ENCODE data around the gene THRB. TPM values are rescaled to one million over a fixed set of nuclear protein-coding genes. Genes with fewer than 3 reads are reported as not detected.

Gene THRB
- total RNA-seq, 1 donor from 2014 or later = 0.56 TPM

DNA sequence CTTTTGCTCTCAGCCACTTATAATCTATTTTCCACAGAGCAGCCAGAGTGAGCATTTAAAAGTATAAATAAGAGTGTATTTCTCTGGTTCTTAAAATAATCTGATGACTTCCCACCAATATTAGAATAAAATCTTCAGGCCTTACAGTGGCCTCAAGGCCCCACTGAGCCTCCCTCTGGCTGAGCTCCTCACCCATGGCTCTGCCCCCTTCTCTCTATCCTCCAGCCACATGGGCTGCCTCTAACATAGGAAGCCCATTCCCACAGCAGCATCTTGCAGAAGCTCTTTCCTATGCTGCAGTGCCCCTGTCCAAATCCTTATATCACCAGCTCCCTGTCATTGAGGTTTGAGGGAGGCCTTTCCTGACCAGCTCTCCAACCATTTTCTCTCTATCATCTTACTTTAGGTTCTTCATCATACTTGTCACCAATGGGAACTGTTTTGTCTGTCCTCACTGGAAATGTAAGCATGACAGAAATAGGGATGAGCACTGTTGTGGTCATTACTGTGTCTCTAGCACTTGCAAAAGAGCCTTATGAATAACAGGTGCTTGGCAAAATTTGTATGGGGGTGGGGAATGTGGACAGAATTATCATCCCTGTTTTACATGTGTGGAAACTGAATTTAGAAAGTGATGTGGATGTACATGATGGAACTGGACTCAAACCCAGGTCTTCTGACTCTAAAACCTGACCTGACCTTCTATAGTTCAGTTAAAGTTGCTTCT lies 299.0 kb downstream of the THRB start:
- TF ChIP-seq, protein P1, sequence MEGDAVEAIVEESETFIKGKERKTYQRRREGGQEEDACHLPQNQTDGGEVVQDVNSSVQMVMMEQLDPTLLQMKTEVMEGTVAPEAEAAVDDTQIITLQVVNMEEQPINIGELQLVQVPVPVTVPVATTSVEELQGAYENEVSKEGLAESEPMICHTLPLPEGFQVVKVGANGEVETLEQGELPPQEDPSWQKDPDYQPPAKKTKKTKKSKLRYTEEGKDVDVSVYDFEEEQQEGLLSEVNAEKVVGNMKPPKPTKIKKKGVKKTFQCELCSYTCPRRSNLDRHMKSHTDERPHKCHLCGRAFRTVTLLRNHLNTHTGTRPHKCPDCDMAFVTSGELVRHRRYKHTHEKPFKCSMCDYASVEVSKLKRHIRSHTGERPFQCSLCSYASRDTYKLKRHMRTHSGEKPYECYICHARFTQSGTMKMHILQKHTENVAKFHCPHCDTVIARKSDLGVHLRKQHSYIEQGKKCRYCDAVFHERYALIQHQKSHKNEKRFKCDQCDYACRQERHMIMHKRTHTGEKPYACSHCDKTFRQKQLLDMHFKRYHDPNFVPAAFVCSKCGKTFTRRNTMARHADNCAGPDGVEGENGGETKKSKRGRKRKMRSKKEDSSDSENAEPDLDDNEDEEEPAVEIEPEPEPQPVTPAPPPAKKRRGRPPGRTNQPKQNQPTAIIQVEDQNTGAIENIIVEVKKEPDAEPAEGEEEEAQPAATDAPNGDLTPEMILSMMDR (IDR thresholded peaks at IDR 0.05; ENCODE audit: partially characterized antibody, unreplicated experiment) = no peak
- Mint-ChIP-seq H3K9me3 (ENCODE audit: unreplicated experiment) (no peaks in the 10 kb centered on the region), H3K4me3 (ENCODE audit: unreplicated experiment) (no peak overlapping the region), H3K36me3 (ENCODE audit: unreplicated experiment) (no peaks in the 10 kb centered on the region), H3K4me1 (ENCODE audit: low read depth, unreplicated experiment) (peaks cover 4% of the 10 kb centered on the region), H3K27me3 (ENCODE audit: unreplicated experiment) (peaks cover 2% of the 10 kb centered on the region), H3K27ac (ENCODE audit: unreplicated experiment) (no peak overlapping the region)
- no peak for DNase-seq

DNA sequence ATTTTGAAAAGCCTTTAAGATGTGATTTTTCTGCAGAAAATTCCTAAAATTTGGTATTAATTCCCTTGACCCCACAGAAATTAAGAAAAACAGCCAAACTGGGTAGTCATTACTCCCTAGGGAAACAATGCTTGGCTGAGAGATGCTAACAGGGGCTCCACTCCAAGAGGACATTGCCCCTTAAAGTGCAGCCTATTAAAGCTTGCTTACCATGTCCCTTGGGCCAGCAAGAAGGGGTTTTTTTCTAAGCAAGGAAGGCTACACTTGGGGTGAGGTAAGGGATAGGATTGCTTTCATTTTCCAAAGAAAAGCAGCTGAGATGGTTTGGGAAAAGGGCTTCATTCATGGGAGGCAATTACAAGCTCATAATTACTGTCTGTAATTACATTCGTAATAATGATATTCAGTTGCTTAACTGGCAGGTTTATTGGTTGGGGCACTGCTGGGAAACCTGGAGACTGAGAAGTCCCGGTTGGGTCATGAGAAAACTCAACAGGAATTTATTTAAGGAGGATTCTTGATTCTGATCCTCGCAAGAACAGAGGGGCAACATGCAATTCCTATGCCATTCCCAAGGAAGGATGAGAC lies 302.1 kb downstream of the THRB start:
- Mint-ChIP-seq H3K4me1 (ENCODE audit: low read depth, unreplicated experiment) (peaks cover 4% of the 10 kb centered on the region), H3K4me3 (ENCODE audit: unreplicated experiment) (no peak overlapping the region), H3K27me3 (ENCODE audit: unreplicated experiment) (peaks cover 2% of the 10 kb centered on the region), H3K36me3 (ENCODE audit: unreplicated experiment) (no peaks in the 10 kb centered on the region), H3K27ac (ENCODE audit: unreplicated experiment) (peak overlapping the region; percentile 41), H3K9me3 (ENCODE audit: unreplicated experiment) (no peaks in the 10 kb centered on the region)
- DNase-seq = no peak
- TF ChIP-seq, protein P1 (IDR thresholded peaks at IDR 0.05; ENCODE audit: partially characterized antibody, unreplicated experiment) = no peak

DNA sequence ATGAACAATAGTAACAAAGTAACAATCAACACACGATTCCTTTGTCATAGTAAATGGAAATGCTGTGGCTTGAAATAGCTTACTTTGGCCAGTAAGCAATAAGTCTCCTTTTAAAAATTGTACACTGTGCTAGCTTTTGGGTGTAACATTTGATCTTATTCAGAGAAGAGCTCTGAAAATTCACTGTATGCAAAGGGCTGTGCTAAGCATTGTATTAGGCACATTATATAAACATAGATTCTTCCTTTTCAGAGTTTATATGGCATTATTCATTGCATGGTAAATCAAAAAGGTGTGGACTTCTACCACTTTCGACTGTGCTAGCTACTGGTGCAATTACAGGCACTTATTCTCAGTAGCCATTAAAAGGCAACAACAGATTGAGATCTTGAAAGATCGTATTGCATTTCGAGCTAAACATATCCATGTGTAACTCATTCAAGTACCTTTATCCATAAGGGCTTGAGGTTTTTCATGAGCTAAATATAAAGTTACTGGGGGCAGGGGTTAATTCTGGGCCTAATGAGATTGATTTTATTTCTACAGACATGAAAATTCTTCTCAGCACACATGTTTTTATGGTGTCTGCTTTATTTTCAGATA lies 302.7 kb downstream of the THRB start:
- Mint-ChIP-seq H3K27ac (ENCODE audit: unreplicated experiment) (no peak overlapping the region), H3K4me3 (ENCODE audit: unreplicated experiment) (no peak overlapping the region), H3K9me3 (ENCODE audit: unreplicated experiment) (no peaks in the 10 kb centered on the region), H3K27me3 (ENCODE audit: unreplicated experiment) (peaks cover 2% of the 10 kb centered on the region), H3K4me1 (ENCODE audit: low read depth, unreplicated experiment) (peaks cover 4% of the 10 kb centered on the region), H3K36me3 (ENCODE audit: unreplicated experiment) (no peaks in the 10 kb centered on the region)
- TF ChIP-seq, protein P1 (IDR thresholded peaks at IDR 0.05; ENCODE audit: partially characterized antibody, unreplicated experiment) = no peak
- no peak for DNase-seq

DNA sequence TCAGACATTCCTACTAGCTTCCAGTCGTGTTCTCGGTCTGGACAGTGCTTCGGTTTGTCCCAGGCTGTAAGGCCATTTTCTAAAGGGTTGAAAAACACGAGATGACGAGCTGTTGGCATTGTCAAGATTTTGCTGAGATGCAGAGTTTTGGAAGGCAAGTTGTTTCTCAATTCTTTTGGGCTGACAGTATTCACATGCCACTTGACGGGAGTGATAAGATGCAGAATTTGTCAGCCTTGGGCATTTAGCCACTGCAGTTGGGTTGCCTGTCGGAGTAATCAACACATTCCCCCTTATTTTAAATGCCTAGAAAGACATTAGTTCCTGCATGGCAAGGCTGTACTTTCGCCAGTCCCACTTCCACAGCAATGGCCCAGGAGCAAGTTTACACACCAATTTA lies 304.4 kb downstream of the THRB start:
- Mint-ChIP-seq H3K4me1 (ENCODE audit: low read depth, unreplicated experiment) (peaks cover 4% of the 10 kb centered on the region), H3K27me3 (ENCODE audit: unreplicated experiment) (peaks cover 2% of the 10 kb centered on the region), H3K27ac (ENCODE audit: unreplicated experiment) (no peak overlapping the region), H3K9me3 (ENCODE audit: unreplicated experiment) (no peaks in the 10 kb centered on the region), H3K36me3 (ENCODE audit: unreplicated experiment) (no peaks in the 10 kb centered on the region), H3K4me3 (ENCODE audit: unreplicated experiment) (no peak overlapping the region)
- DNase-seq = no peak
- TF ChIP-seq, protein P1 (IDR thresholded peaks at IDR 0.05; ENCODE audit: partially characterized antibody, unreplicated experiment) = no peak

All from glutamatergic neuron (in vitro differentiated cells).